BLaER1 (cell line): ENCODE data around the gene UBE3D.
"Not testable (repeated sequence)": the region's sequence is repeated elsewhere in the genome, so short reads cannot be mapped to it uniquely, and the experiment has no call there.

ENCODE experiments used
- H3K27ac ChIP-seq: shearing (Covaris generic); formaldehyde crosslinking; 2 replicates; pipeline ENCODE4 v1.8.1; 2022
- H3K27me3 ChIP-seq: shearing (Covaris generic); formaldehyde crosslinking; 2 replicates; pipeline ENCODE4 v1.8.1; 2022
- H3K36me3 ChIP-seq: shearing (Covaris generic); formaldehyde crosslinking; 2 replicates; pipeline ENCODE4 v1.8.1; 2022
- H3K4me1 ChIP-seq: shearing (Covaris generic); formaldehyde crosslinking; 2 replicates; pipeline ENCODE4 v1.8.1; 2022
- H3K4me2 ChIP-seq: shearing (Covaris generic); formaldehyde crosslinking; 2 replicates; pipeline ENCODE4 v1.8.1; 2022
- H3K4me3 ChIP-seq: shearing (Covaris generic); formaldehyde crosslinking; 2 replicates; pipeline ENCODE4 v1.8.1; 2022
- H3K9ac ChIP-seq: shearing (Covaris generic); formaldehyde crosslinking; 2 replicates; pipeline ENCODE4 v1.8.1; 2022
- H3K9me3 ChIP-seq: shearing (Covaris generic); formaldehyde crosslinking; 2 replicates; pipeline ENCODE4 v1.8.1; 2022
- H4K20me1 ChIP-seq: shearing (Covaris generic); formaldehyde crosslinking; 2 replicates; pipeline ENCODE4 v1.8.1; 2022
- Cebpa-rat ChIP-seq: shearing (Covaris generic); IDR thresholded peaks from 2 replicates; pipeline ENCODE4 v1.8.1; 2022

Gene UBE3D

GRCh38 chr6:82863781-82864180 lies 201.9 kb downstream of the UBE3D start:
- Histone ChIP-seq H3K4me2 (no peak overlapping the region), H4K20me1 (no peaks in the 10 kb centered on the region), H3K9me3 (no peaks in the 10 kb centered on the region), H3K4me3 (no peak overlapping the region), H3K4me1 (no peaks in the 10 kb centered on the region), H3K9ac (no peak overlapping the region), H3K36me3 (no peaks in the 10 kb centered on the region), H3K27me3 (no peaks in the 10 kb centered on the region), H3K27ac (no peak overlapping the region)
- TF ChIP-seq Cebpa-rat: no peak

DNA sequence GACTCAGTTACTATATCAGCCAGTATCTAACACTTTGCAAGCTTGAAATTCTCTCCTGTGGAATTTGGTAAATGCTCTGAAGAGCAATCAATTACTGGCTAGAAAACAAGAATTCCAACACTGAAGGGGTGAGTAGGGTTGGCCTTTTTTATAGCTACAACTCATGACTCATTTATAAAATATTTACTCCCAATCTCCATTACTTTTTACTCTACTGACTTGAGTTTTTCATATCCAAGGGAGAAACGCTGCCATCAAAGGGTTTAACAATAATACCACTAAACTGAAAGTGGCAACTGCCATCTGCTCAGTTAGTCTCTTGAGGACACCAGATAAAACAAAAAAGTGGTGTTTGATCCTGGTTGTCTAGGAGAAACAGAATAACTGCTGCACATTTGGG lies 203.1 kb downstream of the UBE3D start:
- no peaks in the 10 kb centered on the region for H4K20me1 ChIP-seq
- no peaks in the 10 kb centered on the region for H3K4me1 ChIP-seq
- no peak overlapping the region for H3K9ac ChIP-seq
- no peak overlapping the region for H3K4me3 ChIP-seq
- no peak overlapping the region for H3K4me2 ChIP-seq
- no peaks in the 10 kb centered on the region for H3K9me3 ChIP-seq
- no peak overlapping the region for H3K27ac ChIP-seq
- H3K36me3 ChIP-seq: no peaks in the 10 kb centered on the region
- no peaks in the 10 kb centered on the region for H3K27me3 ChIP-seq
- no peak for TF ChIP-seq Cebpa-rat

- Histone ChIP-seq H4K20me1 (no peaks in the 10 kb centered on the region), H3K27ac (no peak overlapping the region), H3K9me3 (no peaks in the 10 kb centered on the region), H3K4me1 (no peaks in the 10 kb centered on the region), H3K4me2 (no peak overlapping the region), H3K27me3 (no peaks in the 10 kb centered on the region), H3K4me3 (no peak overlapping the region), H3K9ac (no peak overlapping the region), H3K36me3 (no peaks in the 10 kb centered on the region)
- TF ChIP-seq Cebpa-rat: no peak
Observed at GRCh38 chr6:82861121-82861520, 204.5 kb downstream of the UBE3D start.

DNA sequence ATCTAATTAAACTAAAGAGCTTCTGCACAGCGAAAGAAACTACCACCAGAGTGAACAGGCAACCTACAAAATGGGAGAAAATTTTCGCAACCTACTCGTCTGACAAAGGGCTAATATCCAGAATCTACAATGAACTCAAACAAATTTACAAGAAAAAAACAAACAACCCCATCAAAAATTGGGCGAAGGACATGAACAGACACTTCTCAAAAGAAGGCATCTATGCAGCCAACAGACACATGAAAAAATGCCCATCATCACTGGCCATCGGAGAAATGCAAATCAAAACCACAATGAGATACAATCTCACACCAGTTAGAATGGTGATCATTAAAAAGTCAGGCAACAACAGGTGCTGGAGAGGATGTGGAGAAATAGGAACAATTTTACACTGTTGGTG lies 209.6 kb downstream of the UBE3D start:
- not testable (repeated sequence) for H3K9ac ChIP-seq, H3K36me3 ChIP-seq, H3K9me3 ChIP-seq, H3K4me2 ChIP-seq, H3K4me1 ChIP-seq, H4K20me1 ChIP-seq, H3K27ac ChIP-seq, H3K4me3 ChIP-seq, H3K27me3 ChIP-seq

- not testable (repeated sequence) for H3K9ac ChIP-seq, H3K27me3 ChIP-seq, H3K27ac ChIP-seq, H3K9me3 ChIP-seq, H4K20me1 ChIP-seq, H3K4me3 ChIP-seq, H3K4me1 ChIP-seq, H3K36me3 ChIP-seq, H3K4me2 ChIP-seq
Observed at GRCh38 chr6:82852904-82853303, 212.7 kb downstream of the UBE3D start.

- no peak for TF ChIP-seq Cebpa-rat
- H4K20me1 ChIP-seq: no peaks in the 10 kb centered on the region
- H3K27ac ChIP-seq: no peak overlapping the region
- no peaks in the 10 kb centered on the region for H3K36me3 ChIP-seq
- no peaks in the 10 kb centered on the region for H3K4me1 ChIP-seq
- H3K9ac ChIP-seq: no peak overlapping the region
- no peaks in the 10 kb centered on the region for H3K27me3 ChIP-seq
- no peak overlapping the region for H3K4me3 ChIP-seq
- H3K9me3 ChIP-seq: no peaks in the 10 kb centered on the region
- H3K4me2 ChIP-seq: no peak overlapping the region
Observed at GRCh38 chr6:82843291-82843885, 222.3 kb downstream of the UBE3D start.

DNA sequence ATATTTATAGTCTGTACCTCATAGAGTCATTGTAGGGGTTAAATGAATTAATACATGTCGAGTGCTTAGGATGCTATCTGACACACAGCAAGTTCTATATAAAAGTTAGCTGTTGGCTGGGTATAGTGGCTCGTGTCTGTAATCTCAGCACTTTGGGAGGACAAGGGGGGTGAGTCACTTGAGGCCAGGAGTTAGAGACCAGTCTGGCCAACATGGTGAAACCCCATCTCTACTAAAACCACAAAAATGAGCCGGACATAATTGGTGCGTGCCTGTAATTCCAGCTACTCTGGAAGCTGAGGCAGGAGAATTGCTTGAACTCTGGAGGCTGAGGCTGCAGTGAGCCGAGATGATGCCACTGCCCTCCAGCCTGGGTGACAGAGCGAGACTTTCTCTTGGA lies 222.9 kb downstream of the UBE3D start:
- no peaks in the 10 kb centered on the region for H3K36me3 ChIP-seq
- H3K4me3 ChIP-seq: no peak overlapping the region
- no peaks in the 10 kb centered on the region for H4K20me1 ChIP-seq
- H3K27me3 ChIP-seq: no peaks in the 10 kb centered on the region
- no peak overlapping the region for H3K27ac ChIP-seq
- H3K9ac ChIP-seq: no peak overlapping the region
- H3K9me3 ChIP-seq: no peaks in the 10 kb centered on the region
- no peaks in the 10 kb centered on the region for H3K4me1 ChIP-seq
- TF ChIP-seq Cebpa-rat: no peak
- no peak overlapping the region for H3K4me2 ChIP-seq
